ENCODE data around the gene TGFA.
A peak's percentile ranks its signal among the peaks of the same experiment; 100 is the strongest.

Gene TGFA

GRCh38 chr2:70523996-70524965 lies 29.3 kb downstream of the TGFA start:
- DNase-seq (ENCODE audit: low read depth), result peak; percentile 2

- no peak for DNase-seq (ENCODE audit: low read depth)
Measured at GRCh38 chr2:70523672-70523995, 30.0 kb downstream of the TGFA start.

GRCh38 chr2:70522627-70523026 lies 31.0 kb downstream of the TGFA start:
- no peak for DNase-seq (ENCODE audit: low read depth)

- no peak for DNase-seq (ENCODE audit: low read depth)
Measured at GRCh38 chr2:70520825-70521224, 32.8 kb downstream of the TGFA start.

- DNase-seq (ENCODE audit: low read depth), result no peak
Measured at GRCh38 chr2:70519453-70519852, 34.2 kb downstream of the TGFA start.

GRCh38 chr2:70518557-70518956 lies 35.1 kb downstream of the TGFA start:
- DNase-seq (ENCODE audit: low read depth), result no peak

DNA sequence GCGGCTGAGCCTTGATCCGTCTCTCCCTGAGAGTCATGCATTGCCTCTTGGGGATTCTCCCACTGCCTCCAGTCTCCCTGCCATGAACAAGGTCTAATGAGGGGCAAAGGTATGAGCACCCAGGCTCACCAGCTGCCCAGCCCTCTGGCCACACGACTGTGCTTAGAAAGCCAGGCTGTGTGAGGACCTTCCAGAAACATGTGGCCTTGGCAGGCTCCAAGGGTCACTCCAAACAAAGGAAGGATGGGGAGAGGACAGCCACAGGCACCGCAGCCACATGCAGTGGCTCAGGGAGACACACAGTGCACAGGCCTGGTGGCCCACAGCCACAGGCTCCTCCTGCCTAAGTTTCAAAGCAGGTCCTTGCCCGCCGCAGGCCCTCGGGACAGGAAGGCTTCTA lies 35.8 kb downstream of the TGFA start:
- no peak for DNase-seq (ENCODE audit: low read depth)

GRCh38 chr2:70516596-70516995 lies 37.0 kb downstream of the TGFA start:
- no peak for DNase-seq (ENCODE audit: low read depth)

DNA sequence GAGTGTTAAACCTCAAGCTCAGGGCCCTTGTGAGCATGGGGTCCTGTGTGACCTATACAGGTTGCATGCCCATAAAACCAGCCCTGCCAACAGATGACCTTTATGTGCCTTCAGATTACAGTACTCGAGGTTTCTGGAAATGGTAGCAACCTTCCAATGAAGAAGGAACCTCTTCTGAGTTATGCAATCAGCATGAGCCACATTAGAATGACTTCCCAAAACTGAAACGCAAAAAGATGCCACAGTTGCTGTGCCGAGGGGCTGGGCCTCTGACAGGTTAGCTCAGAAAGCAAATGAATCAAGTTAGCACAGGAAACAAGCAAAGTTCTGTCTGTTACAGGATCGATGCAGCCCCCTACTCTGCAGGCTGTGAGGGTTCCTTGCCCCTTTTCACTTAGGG lies 37.7 kb downstream of the TGFA start:
- DNase-seq (ENCODE audit: low read depth), result no peak

DNA sequence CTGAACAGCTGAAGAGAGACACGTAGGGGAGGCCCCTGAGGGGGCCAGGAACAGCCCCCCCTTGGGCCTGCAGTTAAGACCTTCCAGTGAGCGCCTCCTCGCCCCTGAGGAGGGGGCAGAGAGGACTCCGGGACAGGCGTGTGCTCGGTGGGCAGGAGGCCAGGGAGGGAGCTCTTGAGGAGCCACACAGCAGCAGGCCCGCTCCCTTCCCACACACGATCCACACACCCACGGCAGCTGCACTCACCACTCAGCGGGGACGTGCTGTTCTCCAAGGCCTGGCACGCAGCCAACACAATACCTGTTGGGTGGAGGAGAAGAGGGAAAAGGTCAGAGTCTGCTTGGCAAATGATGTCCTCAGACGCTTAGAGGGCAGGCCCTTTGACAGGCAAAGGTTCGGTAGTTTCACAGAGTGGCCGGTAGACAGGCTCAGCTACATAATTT lies 39.0 kb downstream of the TGFA start:
- no peak for DNase-seq (ENCODE audit: low read depth)

GRCh38 chr2:70513738-70514137 lies 39.9 kb downstream of the TGFA start:
- DNase-seq (ENCODE audit: low read depth), result no peak

- DNase-seq (ENCODE audit: low read depth), result no peak
Measured at GRCh38 chr2:70511971-70512729, 41.5 kb downstream of the TGFA start.

DNA sequence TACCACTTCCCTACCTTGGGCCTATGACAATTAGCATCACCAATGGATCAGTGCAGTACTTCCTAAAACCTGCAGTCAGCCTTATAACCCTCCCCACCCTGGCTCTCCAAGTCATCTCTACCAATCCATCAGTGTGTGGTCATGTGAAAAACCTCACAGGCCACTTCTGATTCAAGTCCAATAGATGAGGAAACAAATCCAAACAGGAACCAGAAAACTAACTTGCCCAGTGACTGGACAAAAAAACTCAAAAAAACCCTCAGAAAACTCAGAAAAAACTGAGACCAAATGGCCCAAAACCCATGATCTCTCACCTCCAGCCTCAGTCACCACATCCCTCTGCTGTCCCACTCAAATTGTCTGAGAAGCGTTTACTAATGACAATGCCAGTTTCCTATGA lies 43.3 kb downstream of the TGFA start:
- no peak for DNase-seq (ENCODE audit: low read depth)

GRCh38 chr2:70509565-70509964 lies 44.1 kb downstream of the TGFA start:
- DNase-seq (ENCODE audit: low read depth), result no peak

DNA sequence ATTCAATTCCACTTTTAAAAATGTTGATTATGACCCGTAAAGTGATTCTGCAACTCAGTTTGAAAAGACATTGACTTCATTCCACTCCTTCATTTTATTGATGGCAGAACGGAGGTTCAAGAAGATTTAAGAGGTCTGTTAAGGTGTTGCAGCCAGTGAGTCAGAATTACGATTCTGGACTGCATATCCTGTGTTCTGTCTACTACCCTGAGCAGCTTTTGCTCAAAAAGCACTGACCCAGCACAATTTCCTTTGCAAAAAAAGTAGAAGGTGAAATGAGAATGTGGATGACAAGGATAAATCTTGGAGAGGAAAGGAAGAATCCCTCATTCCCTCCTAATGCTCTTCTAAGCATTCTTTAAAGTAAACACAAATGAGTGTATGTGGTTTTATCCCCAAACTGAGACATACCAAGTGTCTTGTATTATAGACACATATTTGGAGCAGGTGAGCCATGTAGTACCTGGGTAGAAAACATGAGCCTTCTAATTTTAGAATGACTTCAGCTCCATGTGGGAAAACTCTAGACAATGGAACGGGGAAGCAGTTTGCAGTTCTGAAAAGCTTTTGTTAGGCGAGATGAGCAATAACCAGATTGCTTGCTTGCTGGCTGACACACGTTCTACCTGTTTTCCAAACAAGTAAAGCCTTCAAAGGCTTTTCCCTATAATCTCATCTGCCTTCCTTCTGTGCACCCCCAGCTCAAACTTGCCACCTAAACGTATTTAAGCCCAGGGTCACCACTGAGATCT lies 44.7 kb downstream of the TGFA start:
- DNase-seq (ENCODE audit: low read depth), result no peak

GRCh38 chr2:70505613-70506391 lies 47.8 kb downstream of the TGFA start:
- DNase-seq (ENCODE audit: low read depth), result no peak

DNA sequence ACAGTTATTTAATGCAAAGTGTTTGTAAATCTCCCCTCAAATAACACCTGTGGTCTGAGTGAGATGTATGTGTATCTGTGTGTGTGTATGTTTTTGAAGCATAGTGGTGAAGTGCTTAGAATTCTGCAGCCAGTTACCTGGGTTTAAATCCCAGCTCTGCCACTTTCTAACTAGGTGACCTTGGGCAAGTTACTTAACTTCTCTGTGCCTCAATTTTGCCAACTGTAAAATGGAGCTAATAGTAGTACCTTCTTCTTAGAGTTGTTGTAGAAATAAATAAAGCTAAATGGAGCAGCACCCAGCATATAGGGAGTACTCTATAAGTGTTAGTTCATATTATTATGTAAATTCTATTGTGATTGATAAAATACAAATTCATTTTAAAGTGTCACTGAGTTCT lies 48.9 kb downstream of the TGFA start:
- no peak for DNase-seq (ENCODE audit: low read depth)

DNA sequence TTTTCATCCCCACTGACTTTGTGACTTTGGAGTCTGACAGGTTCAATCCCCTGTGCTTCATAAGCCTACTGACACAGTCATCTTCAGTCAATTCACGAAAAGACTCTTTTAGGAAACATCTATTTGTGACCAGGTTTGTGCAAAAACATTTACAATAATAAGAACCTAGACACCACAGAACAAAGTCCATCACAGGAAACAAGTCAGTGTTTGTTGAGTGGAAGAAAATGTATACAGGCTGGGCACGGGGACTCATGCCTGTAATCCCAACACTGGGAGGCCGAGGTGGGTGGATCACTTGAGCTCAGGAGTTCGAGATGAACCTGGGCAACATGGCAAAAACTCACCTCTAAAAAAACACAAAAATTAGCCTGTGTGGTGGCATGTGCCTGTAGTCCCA lies 49.7 kb downstream of the TGFA start:
- DNase-seq (ENCODE audit: low read depth), result no peak

DNA sequence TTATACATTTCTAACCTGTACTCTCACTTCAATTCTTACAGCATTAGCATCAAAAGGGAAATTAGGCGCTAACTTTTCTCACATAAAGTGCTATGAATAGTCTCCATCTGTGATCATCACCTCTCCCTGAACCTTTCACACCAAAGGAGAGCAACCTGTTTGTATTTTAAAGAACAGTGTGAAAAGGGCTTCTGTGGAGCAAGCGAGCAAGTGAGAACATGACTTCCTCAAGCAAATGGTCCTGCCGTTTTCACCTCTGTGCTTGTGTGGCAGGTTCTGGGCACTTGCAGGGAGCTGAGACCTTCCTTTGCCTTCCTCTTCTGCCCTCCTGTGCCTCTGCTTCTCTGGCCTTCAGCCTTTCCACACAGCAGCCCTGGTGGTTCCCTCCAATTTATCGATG lies 51.9 kb downstream of the TGFA start:
- DNase-seq (ENCODE audit: low read depth), result no peak

- no peak for DNase-seq (ENCODE audit: low read depth)
Measured at GRCh38 chr2:70501215-70501614, 52.4 kb downstream of the TGFA start.

DNA sequence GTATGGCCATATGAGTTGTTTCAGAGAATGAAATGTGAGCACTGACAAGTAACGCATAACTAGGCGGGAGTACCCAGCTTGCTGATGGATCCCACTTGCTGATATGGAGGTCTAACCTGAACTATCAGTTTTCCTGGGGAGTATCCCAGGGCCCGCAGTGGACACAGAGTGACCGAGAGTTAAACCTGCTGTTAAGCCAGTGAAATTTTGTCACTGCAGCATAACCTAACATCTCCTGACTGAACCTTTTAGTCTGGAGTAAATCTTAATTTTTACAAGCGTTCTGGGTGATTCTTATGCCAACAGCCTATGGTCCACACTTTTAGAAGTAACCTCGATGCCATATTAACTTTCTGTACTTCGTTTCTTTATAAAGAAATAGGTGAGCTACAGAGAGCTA lies 54.4 kb downstream of the TGFA start:
- DNase-seq (ENCODE audit: low read depth), result no peak

- no peak for DNase-seq (ENCODE audit: low read depth)
Measured at GRCh38 chr2:70498528-70498927, 55.1 kb downstream of the TGFA start.

Data from activated T-helper 9 cell treated with anti-CD3 and anti-CD28 coated beads, Interleukin-2, amount 50 U/mL, for 16 hours (primary cell).